SK-N-SH (cell line): Measurements from ENCODE around the gene ZFAND2A. TPM values are rescaled to one million over a fixed set of nuclear protein-coding genes. Genes with fewer than 3 reads are reported as not detected.

Experiments
- CTCF ChIA-PET: fragments of 300-600, 350-600 bp; formaldehyde crosslinking; extraction: SDS; loops from one replicate; lab custom pipeline; 2021; lab: Yijun Ruan, JAX
- POLR2A ChIA-PET: fragments of 350-600 bp; sonication (Branson Sonifier 250); formaldehyde crosslinking; extraction: SDS; loops from one replicate; lab custom pipeline; 2020; ENCODE audit warnings: antibody characterized with exemption, inconsistent platforms; lab: Yijun Ruan, JAX
- DNase-seq: peaks from one replicate; pipeline ENCODE4 v3.0.0; 2012
- H2AFZ ChIP-seq: fragments of 200-600 bp; sonication (generic); 2 replicates; pipeline ENCODE4 v1.8.1; 2016; ENCODE audit warnings: antibody characterized with exemption, mild to moderate bottlenecking, low read depth
- H3F3A ChIP-seq: fragments of 200-600 bp; sonication (generic); replicated peaks from 2 replicates; pipeline ENCODE3; 2016; ENCODE audit warnings: antibody characterized with exemption, mild to moderate bottlenecking; ENCODE audit not compliant: insufficient read depth
- H3K27ac ChIP-seq, 2 experiments: fragments of 200-500 bp in 1 of 2; fragments of 200-600 bp in 1 of 2; sonication (Bioruptor generic) in 1 of 2; sonication (generic), shearing (Covaris generic) in 1 of 2; 2 replicates each; pipeline versions ENCODE4 v1.5.1 to v1.6.1; 2014 to 2016; ENCODE audit warnings: low read depth in 2 of 2, inconsistent platforms in 1 of 2, low read length in 1 of 2, mild to moderate bottlenecking in 1 of 2, mixed read lengths in 1 of 2
- H3K27me3 ChIP-seq: fragments of 200-600 bp; sonication (generic), shearing (Covaris generic); 2 replicates; pipeline ENCODE4 v1.6.1; 2016; ENCODE audit warnings: mixed run types; ENCODE audit not compliant: insufficient read depth
- H3K36me3 ChIP-seq, 2 experiments: fragments of 200-500 bp in 1 of 2; fragments of 200-600 bp in 1 of 2; sonication (Bioruptor generic) in 1 of 2; sonication (generic) in 1 of 2; replicated peaks in 1 of 2; 2 replicates each; pipeline versions ENCODE3 to v1.5.1; 2014 to 2016; ENCODE audit warnings: low read length in 1 of 2, mild to moderate bottlenecking in 1 of 2; ENCODE audit not compliant: insufficient read depth in 2 of 2, control insufficient read depth in 1 of 2
- H3K4me1 ChIP-seq, 2 experiments: fragments of 200-500 bp in 1 of 2; fragments of 200-600 bp in 1 of 2; sonication (Bioruptor generic) in 1 of 2; sonication (generic), shearing (Covaris generic) in 1 of 2; 2 replicates each; pipeline versions ENCODE4 v1.5.1 to v1.6.1; 2014 to 2016; ENCODE audit warnings: low read depth in 1 of 2, low read length in 1 of 2, mixed run types in 1 of 2; ENCODE audit not compliant: insufficient read depth in 2 of 2, control insufficient read depth in 1 of 2
- H3K4me2 ChIP-seq: fragments of 200-600 bp; sonication (generic), shearing (Covaris generic); 2 replicates; pipeline ENCODE4 v1.6.1; 2017; ENCODE audit warnings: mixed run types
- H3K4me3 ChIP-seq, 2 experiments: fragments of 200-500 bp in 1 of 2; fragments of 200-600 bp in 1 of 2; sonication (Bioruptor generic) in 1 of 2; sonication (generic), shearing (Covaris generic) in 1 of 2; 2 replicates each; pipeline versions ENCODE4 v1.5.1 to v1.8.1; 2014 to 2016; ENCODE audit warnings: low read depth in 2 of 2, inconsistent platforms in 1 of 2, low read length in 1 of 2, mild to moderate bottlenecking in 1 of 2, mixed read lengths in 1 of 2, moderate library complexity in 1 of 2
- H3K79me2 ChIP-seq: fragments of 200-600 bp; sonication (generic); 2 replicates; pipeline ENCODE4 v1.8.1; 2017; ENCODE audit warnings: mild to moderate bottlenecking; ENCODE audit not compliant: insufficient read depth
- H3K9ac ChIP-seq: fragments of 200-600 bp; sonication (generic); 2 replicates; pipeline ENCODE4 v1.6.1; 2017; ENCODE audit warnings: mixed run types
- H3K9me2 ChIP-seq: fragments of 200-600 bp; sonication (generic); 2 replicates; pipeline ENCODE4 v1.6.1; 2017; ENCODE audit warnings: mixed run types
- H3K9me3 ChIP-seq: fragments of 200-600 bp; sonication (generic); 2 replicates; pipeline ENCODE4 v1.6.1; 2017; ENCODE audit warnings: mixed run types, mild to moderate bottlenecking, moderate library complexity
- H4K20me1 ChIP-seq: fragments of 200-600 bp; sonication (generic); 2 replicates; pipeline ENCODE4 v1.6.1; 2017; ENCODE audit warnings: mild to moderate bottlenecking, mixed run types; ENCODE audit not compliant: insufficient read depth
- CHD2 ChIP-seq: fragments of 150-350 bp; IDR thresholded peaks from 2 replicates; pipeline ENCODE4 v1.6.1; 2018; ENCODE audit warnings: low read length; ENCODE audit not compliant: partially characterized antibody
- CTCF ChIP-seq: fragments of 200-600 bp; sonication (generic); IDR thresholded peaks from 2 replicates; pipeline ENCODE4 v1.6.1; 2017; ENCODE audit warnings: antibody characterized with exemption, mild to moderate bottlenecking, moderate library complexity
- FOSL2 ChIP-seq: IDR thresholded peaks from 2 replicates; pipeline ENCODE4 v1.4.0; 2012; ENCODE audit warnings: low read depth, mild to moderate bottlenecking, moderate library complexity, borderline replicate concordance
- GATA2 ChIP-seq: sonication (generic); formaldehyde crosslinking; IDR thresholded peaks from 2 replicates; pipeline ENCODE4 v1.5.0; 2020; ENCODE audit warnings: mild to moderate bottlenecking, missing genetic modification reagents
- MAX ChIP-seq: IDR thresholded peaks from 2 replicates; pipeline ENCODE4 v1.4.0; 2012; ENCODE audit warnings: low read depth
- MXI1 ChIP-seq: IDR thresholded peaks from 2 replicates; pipeline ENCODE4 v1.6.1; 2012; ENCODE audit warnings: mild to moderate bottlenecking, low read depth, low read length, improper control_type of control experiment
- NFIC ChIP-seq: IDR thresholded peaks from 2 replicates; pipeline ENCODE4 v1.4.0; 2012; ENCODE audit warnings: borderline replicate concordance
- NRF1 ChIP-seq: IDR thresholded peaks from 2 replicates; pipeline ENCODE4 v1.6.1; 2012; ENCODE audit warnings: low read depth, mild to moderate bottlenecking, low read length
- RFX5 ChIP-seq: IDR thresholded peaks from 2 replicates; pipeline ENCODE4 v1.6.1; 2012; ENCODE audit warnings: mild to moderate bottlenecking, improper control_type of control experiment, low read length
- SIN3A ChIP-seq: IDR thresholded peaks from 2 replicates; pipeline ENCODE4 v1.6.1; 2012; ENCODE audit warnings: low read depth, mild to moderate bottlenecking, low read length, moderate library complexity, borderline replicate concordance
- TEAD4 ChIP-seq: IDR thresholded peaks from 2 replicates; pipeline ENCODE4 v1.4.0; 2012; ENCODE audit warnings: mild to moderate bottlenecking, borderline replicate concordance; ENCODE audit not compliant: insufficient read depth
- USF2 ChIP-seq: fragments of 150-350 bp; IDR thresholded peaks from 2 replicates; pipeline ENCODE4 v1.6.1; 2017; ENCODE audit warnings: antibody characterized with exemption, low read length, low read depth, borderline replicate concordance
- WGBS: methylation state at CpG from one replicate; pipeline ENCODE4 v1.1.6; 2017; ENCODE audit warnings: low lambda C conversion rate; 5-methylcytosine and 5-hydroxymethylcytosine counted together
- polyA plus RNA-seq, 3 experiments: library from polyadenylated mRNA; depleted of rRNA; stranded (reverse); fragments of >200 nt; gene quantifications; 2 replicates each; pipeline ENCODE4 v1.2.3, GENCODE V29; 2012

The ZFAND2A gene
- polyA plus RNA-seq, 1 of the 3 experiments (the other 2 are of a cell fraction) = 38.9 TPM

- Histone ChIP-seq H3K27ac (no peak overlapping the region), H4K20me1 (peaks cover 21% of the 10 kb centered on the region; the same call in 1 of the 2 replicates), H2AFZ (no peak overlapping the region), H3K4me3 (no peak overlapping the region), H3K79me2 (peaks cover 22% of the 10 kb centered on the region), H3K9me3 (no peaks in the 10 kb centered on the region), H3K9me2 (no peaks in the 10 kb centered on the region), H3K36me3 (peaks cover 0 to 15% of the 10 kb centered on the region in 2 experiments), H3K9ac (no peak overlapping the region), H3K4me1 (no peaks in the 10 kb centered on the region), H3K4me2 (no peak overlapping the region), H3F3A (no peaks in the 10 kb centered on the region), H3K27me3 (no peaks in the 10 kb centered on the region)
- POLR2A ChIA-PET = no interaction called here
- CTCF ChIA-PET = interaction anchor here (0.8 to 1.2 kb wide), 4 partner anchors 15 to 27 kb away, joined by 3 read pairs; a partner anchor contains a TSS
- WGBS = 97% methylated on average over 28 of the region's 28 CpGs
- no peak for TF ChIP-seq CHD2
- no peak for TF ChIP-seq RFX5
- TF ChIP-seq MXI1 = no peak
- no peak for TF ChIP-seq TEAD4
- no peak for TF ChIP-seq CTCF
- no peak for TF ChIP-seq GATA2 (CRISPR knock-in tag)
- no peak for TF ChIP-seq NFIC
- TF ChIP-seq SIN3A = no peak
- TF ChIP-seq NRF1 = no peak
- no peak for TF ChIP-seq FOSL2
- no peak for TF ChIP-seq USF2
- no peak for DNase-seq
These were observed 49.6 kb downstream of the ZFAND2A start for GRCh38 chr7:1110358-1110757.

- no peak overlapping the region for H3K4me3 ChIP-seq
- H3K9ac ChIP-seq = no peak overlapping the region
- peaks cover 23% of the 10 kb centered on the region for H3K79me2 ChIP-seq
- H3K4me2 ChIP-seq = no peak overlapping the region
- no peak overlapping the region for H2AFZ ChIP-seq
- no peaks in the 10 kb centered on the region for H3K4me1 ChIP-seq
- no peak overlapping the region for H3K27ac ChIP-seq
- no peaks in the 10 kb centered on the region for H3K9me2 ChIP-seq
- peaks cover 21% of the 10 kb centered on the region; the same call in 1 of the 2 replicates for H4K20me1 ChIP-seq
- POLR2A ChIA-PET = no interaction called here
- no peaks in the 10 kb centered on the region for H3K9me3 ChIP-seq
- WGBS = 97% methylated on average over 54 of the region's 55 CpGs
- no peaks in the 10 kb centered on the region for H3K27me3 ChIP-seq
- peaks cover 0 to 15% of the 10 kb centered on the region in 2 experiments for H3K36me3 ChIP-seq
- no peak for DNase-seq
- no peaks in the 10 kb centered on the region for H3F3A ChIP-seq
- TF ChIP-seq MAX = no peak
- TF ChIP-seq, all 33 proteins: peak for 0
- CTCF ChIA-PET = interaction anchor here (0.7 to 1.3 kb wide), 4 partner anchors 13 to 28 kb away, joined by 3 read pairs; a partner anchor contains a TSS
These were observed 50.2 kb downstream of the ZFAND2A start for GRCh38 chr7:1109581-1110310.
